Sigmoid colon (tissue), 4 donors: ENCODE results near the gene SLIT3.

Experiments used
- CTCF ChIP-seq, 4 experiments: fragments of 450-650 bp in 3 of 4; fragments of 200-600 bp in 1 of 4; IDR thresholded peaks; one replicate each; pipeline ENCODE4 v1.5.1; 2016 to 2019; ENCODE audit warnings: antibody characterized with exemption in 4 of 4, mild to moderate bottlenecking in 3 of 4, moderate library complexity in 2 of 4
- EP300 ChIP-seq, 4 donors: sonication (generic); formaldehyde crosslinking; IDR thresholded peaks; one replicate each; pipeline ENCODE4 v1.6.1; 2017; ENCODE audit warnings: antibody characterized with exemption in 4 of 4
- POLR2A ChIP-seq, 2 donors: fragments of 450-650 bp; IDR thresholded peaks; one replicate each; pipeline ENCODE4 v1.6.1; 2016; ENCODE audit warnings: antibody characterized with exemption in 2 of 2, mild to moderate bottlenecking in 2 of 2, moderate library complexity in 2 of 2
- POLR2AphosphoS5 ChIP-seq, 4 donors: sonication (generic); formaldehyde crosslinking; IDR thresholded peaks; one replicate each; pipeline ENCODE4 v1.6.1; 2017; ENCODE audit warnings: antibody characterized with exemption in 4 of 4

- TF ChIP-seq EP300 (IDR thresholded peaks at IDR 0.05) (no peak), POLR2A (IDR thresholded peaks at IDR 0.05) (no peak), CTCF (IDR thresholded peaks at IDR 0.05) (no peak), POLR2AphosphoS5 (IDR thresholded peaks at IDR 0.05) (no peak)
These were observed 280.8 kb downstream of the SLIT3 start for GRCh38 chr5:169020102-169020501.
